GM10248 (cell line): Measurements from ENCODE around the gene DNAJC27.
"Not testable (repeated sequence)": the region's sequence is repeated elsewhere in the genome, so short reads cannot be mapped to it uniquely, and the experiment has no call there.

Source experiments
- CTCF ChIA-PET: fragments of 300-600 bp; sonication (Branson Sonifier 250); formaldehyde crosslinking; extraction: SDS; loops from one replicate; lab custom pipeline; 2021; ENCODE audit warnings: antibody characterized with exemption; lab: Yijun Ruan, JAX
- POLR2A ChIA-PET: fragments of 350-650 bp; sonication (Branson Sonifier 250); formaldehyde crosslinking; extraction: SDS; loops from one replicate; lab custom pipeline; 2020; ENCODE audit warnings: antibody characterized with exemption; lab: Yijun Ruan, JAX
- DNase-seq: peaks from one replicate; pipeline ENCODE4 v3.0.0; 2012; ENCODE audit errors: extremely low spot score
- CTCF ChIP-seq: IDR thresholded peaks from 2 replicates; pipeline ENCODE4 v1.5.1; 2012; ENCODE audit warnings: mild to moderate bottlenecking, low read depth; ENCODE audit errors: extremely low read depth, missing control alignments, control extremely low read depth

The DNAJC27 gene

GRCh38 chr2:25000503-25001324, 29.0 kb upstream of the DNAJC27 start:
- TF ChIP-seq CTCF: no peak
- ChIA-PET POLR2A (no interaction called here), CTCF (interaction anchor here (1.0 kb wide), 1 partner anchor 25 kb away, joined by 3 read pairs; no protein-coding TSS in a partner anchor)
- DNase-seq: no peak

GRCh38 chr2:25000036-25000435, 28.3 kb upstream of the DNAJC27 start:
- DNase-seq: no peak
- no peak for TF ChIP-seq CTCF
- CTCF ChIA-PET: interaction anchor here (1.0 kb wide), 1 partner anchor 25 kb away, joined by 3 read pairs; no protein-coding TSS in a partner anchor

GRCh38 chr2:24999097-24999496, 27.3 kb upstream of the DNAJC27 start:
- POLR2A ChIA-PET, DNase-seq: not testable (repeated sequence)
- CTCF ChIA-PET: interaction anchor here (1.7 kb wide), 1 partner anchor 23 kb away, joined by 7 read pairs; no protein-coding TSS in a partner anchor

More at GRCh38 chr2:25000036-25000435, 28.3 kb upstream of the DNAJC27 start:
- POLR2A ChIA-PET: no interaction called here

- ChIA-PET POLR2A (no interaction called here), CTCF (interaction anchor here (1.4 to 4.2 kb wide), 5 partner anchors 10 to 135 kb away, joined by 3 to 15 read pairs (median 8); no protein-coding TSS in a partner anchor)
- DNase-seq: no peak
- no peak for TF ChIP-seq CTCF
These were observed 22.5 kb upstream of the DNAJC27 start for GRCh38 chr2:24994146-24994724.

- no peak for DNase-seq
- TF ChIP-seq CTCF: no peak
- ChIA-PET POLR2A (interaction anchor here (0.6 kb wide), 1 partner anchor 68 kb away, joined by 3 read pairs; no protein-coding TSS in a partner anchor), CTCF (interaction anchor here (1.0 to 4.2 kb wide), 5 partner anchors 9 to 136 kb away, joined by 3 to 15 read pairs (median 5); no protein-coding TSS in a partner anchor)
These were observed 21.8 kb upstream of the DNAJC27 start for GRCh38 chr2:24993406-24994145.

GRCh38 chr2:24986372-24986771, 14.6 kb upstream of the DNAJC27 start:
- TF ChIP-seq CTCF: no peak
- ChIA-PET CTCF (interaction anchor here (1.7 to 4.8 kb wide), 2 partner anchors 10 to 27 kb away, joined by 3 to 40 read pairs; no protein-coding TSS in a partner anchor), POLR2A (no interaction called here)
- no peak for DNase-seq
